Hematopoietic multipotent progenitor cell treated with erythropoietin and hydrocortisone succinate and interleukin-3 and kit ligand, for 6 days (in vitro differentiated cells): ENCODE measurements around the gene SOBP.

Experiments
- DNase-seq: peaks from one replicate; pipeline ENCODE4 v3.0.0-alpha.2; 2015

Gene SOBP

GRCh38 chr6:107704347-107705013, 214.6 kb downstream of the SOBP start:
- peak; percentile 58 for DNase-seq

- DNase-seq, result no peak
Observed at GRCh38 chr6:107706516-107707115, 216.7 kb downstream of the SOBP start.

GRCh38 chr6:107707346-107708275, 217.7 kb downstream of the SOBP start:
- no peak for DNase-seq

GRCh38 chr6:107708435-107708834, 218.5 kb downstream of the SOBP start:
- DNase-seq, result no peak

GRCh38 chr6:107709341-107709740, 219.4 kb downstream of the SOBP start:
- DNase-seq, result no peak
